Hematopoietic multipotent progenitor cell treated with erythropoietin and hydrocortisone succinate and interleukin-3 and kit ligand, for 15 days (in vitro differentiated cells): ENCODE data around the gene HJV.

Source experiments
- DNase-seq: peaks from one replicate; pipeline ENCODE4 v3.0.0-alpha.2; 2015; ENCODE audit warnings: low spot score

Gene HJV

DNA sequence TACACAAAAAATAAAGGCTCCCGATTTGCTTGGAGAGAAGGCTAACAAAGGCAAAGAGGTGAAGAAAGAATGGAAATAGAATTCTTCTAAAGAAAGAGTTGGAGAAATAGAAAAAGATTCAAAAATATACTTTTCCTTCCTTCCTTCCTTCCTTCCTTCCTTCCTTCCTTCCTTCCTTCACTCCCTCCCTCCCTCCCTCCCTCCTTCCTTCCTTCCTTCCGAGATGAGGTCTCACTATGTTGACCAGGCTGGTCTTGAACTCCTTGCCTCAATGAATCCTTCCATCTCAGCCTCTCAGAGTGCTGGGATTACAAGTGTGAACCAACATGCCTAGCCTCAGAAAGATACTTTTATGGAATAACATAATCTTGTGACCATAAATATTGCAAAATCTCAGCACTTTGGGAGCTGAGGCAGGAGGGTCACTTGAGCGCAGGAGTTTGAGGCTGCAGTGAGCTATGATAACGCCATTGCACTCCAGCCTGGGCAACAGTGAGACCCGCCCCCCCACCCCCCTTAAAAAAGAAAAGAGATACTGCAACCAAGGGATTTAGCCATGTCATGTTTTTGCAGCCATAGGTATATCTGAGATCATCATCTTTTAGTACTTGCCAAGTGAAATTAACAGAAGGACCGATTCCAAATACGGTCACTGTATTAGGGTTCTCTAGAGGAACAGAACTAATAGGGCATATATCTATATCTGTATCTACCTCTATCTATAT, 1.0 kb upstream of the HJV start:
- no peak for DNase-seq

DNA sequence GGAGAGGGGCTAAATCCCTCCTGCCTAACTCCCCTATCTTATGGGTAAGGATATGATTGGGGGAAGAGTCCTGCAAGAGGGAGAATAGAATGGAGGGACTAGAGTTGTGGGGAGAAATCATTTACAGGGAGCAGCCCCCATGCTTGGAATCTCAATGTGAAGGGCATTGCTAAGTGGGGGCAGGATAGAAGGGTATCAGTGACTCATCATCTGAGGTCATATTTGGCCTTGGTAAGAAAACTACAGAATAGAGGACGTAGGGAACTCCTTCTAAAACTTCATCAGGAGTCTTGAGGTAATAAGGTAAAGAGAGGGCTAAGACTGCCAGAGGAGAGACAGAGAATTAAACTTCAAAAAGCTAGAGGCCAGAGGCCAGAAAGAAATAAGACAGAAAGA, 487 bp downstream of the HJV start:
- DNase-seq, result no peak

DNA sequence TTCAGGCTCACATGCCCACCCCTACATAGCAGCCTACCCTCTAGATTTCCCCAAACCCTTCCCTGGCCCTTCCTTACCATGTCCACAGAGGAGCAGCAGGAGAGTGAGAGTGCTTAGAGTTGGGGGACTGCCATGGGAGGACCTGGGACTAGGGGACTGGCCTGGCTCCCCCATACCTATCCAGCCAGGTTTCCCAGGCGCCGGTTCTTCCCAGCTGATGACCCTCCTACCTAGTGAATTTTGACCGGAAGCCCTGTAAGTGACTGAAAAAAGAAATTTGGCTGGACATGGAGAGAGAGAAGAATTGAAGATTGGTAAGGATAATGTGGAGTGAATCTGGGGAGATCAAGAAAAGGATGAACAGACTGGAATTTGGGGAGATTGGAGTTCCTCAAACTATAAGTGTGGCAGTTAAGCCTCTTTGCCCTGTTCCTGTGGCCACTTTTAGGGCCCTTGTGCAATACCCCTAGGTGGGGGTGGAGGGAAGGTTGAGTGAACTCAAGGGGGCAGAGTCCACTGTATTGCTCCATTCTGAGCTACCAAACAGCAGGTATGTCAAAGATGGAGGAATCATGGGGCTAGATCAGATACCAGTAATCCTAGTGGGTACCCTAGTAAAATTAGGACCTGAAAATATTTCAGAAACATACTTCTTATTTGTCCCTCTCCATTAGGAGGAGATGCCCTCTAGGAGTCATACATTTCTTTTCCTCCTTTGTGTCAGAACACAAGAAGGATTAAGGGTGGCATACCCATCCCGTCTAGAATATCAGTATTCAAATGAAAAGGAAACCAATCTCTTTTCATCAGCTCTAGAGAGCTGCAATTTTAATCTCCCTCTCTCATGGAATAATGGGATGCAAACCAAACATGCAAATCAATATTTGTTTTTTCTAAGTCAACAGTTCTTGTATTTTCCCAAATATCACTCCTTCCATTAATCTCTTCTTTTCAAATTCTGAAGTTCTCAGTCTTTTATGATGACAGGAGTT, 1.2 kb downstream of the HJV start:
- no peak for DNase-seq

DNA sequence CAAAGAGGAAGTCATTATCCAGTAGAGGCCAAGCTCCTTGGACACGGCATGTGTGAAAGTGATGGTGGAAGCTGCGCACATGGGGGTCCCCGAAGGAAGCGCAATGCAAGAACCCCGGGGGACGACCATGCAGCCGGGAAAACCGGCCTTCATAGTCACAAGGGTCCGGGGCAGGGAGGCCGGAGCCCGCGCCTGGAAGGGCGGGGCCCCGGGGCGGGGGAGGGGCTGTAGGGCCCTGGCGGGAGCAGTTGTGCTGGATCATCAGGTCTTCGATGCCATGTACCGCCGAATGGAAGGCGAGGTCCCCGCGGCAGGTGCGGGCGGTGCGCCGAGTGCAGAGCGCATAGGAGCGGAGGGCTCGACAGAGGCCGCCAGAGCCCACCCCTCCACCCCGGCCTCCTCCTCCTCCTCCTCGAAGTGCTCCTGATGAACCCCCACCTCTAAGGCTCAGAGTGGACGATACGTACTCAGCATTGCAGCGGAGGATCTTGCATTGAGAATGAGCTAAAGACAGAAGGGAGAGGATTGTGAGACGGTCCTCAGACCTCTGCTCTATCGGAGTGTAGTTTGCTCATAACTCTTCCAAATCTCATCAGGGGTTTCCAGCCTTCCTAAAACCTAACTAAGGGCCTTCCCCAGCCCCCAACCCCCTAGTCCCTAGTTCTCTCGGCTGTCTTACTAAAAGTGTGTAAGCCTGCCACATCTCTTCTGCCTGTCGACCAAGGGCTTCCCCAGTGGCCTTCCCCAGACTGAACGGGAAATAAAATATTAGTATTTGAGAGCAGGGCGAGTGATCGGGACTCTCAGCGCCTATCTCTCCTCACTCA, 2.1 kb downstream of the HJV start:
- no peak for DNase-seq

DNA sequence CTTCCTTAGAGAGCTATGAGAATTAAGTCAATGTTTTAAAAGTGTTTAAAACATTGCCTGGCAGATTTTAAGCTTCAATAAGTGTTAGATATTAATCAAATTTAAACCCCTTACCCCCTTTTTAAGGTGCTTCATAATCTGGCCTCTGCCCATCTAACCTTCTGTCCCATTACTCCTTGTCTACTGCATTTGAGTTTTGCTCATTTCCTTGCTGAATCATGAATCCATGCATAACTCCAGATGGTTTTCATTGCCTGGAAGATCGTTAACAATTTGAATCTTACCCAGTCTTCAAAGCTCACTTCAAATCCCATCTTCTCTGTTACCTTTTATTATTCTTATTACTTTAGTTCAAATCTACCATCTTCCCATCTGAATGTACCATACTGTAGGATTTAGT, 4.6 kb downstream of the HJV start:
- no peak for DNase-seq

DNA sequence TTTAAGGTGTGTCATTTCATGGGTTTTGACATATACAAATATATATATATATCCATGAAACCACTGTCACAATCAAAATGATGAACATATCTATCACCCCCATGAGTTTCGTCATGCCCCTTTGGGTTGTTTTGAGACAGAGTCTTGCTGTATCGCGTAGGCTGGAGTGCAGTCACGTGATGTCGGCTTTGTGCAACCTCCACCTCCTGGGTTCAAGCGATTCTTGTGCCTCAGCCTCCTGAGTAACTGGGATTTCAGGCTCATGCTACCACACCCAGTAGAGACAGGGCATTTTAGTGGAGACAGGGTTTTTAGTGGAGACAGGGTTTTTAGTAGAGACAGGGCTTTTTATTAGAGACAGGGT, 8.0 kb downstream of the HJV start:
- no peak for DNase-seq

DNA sequence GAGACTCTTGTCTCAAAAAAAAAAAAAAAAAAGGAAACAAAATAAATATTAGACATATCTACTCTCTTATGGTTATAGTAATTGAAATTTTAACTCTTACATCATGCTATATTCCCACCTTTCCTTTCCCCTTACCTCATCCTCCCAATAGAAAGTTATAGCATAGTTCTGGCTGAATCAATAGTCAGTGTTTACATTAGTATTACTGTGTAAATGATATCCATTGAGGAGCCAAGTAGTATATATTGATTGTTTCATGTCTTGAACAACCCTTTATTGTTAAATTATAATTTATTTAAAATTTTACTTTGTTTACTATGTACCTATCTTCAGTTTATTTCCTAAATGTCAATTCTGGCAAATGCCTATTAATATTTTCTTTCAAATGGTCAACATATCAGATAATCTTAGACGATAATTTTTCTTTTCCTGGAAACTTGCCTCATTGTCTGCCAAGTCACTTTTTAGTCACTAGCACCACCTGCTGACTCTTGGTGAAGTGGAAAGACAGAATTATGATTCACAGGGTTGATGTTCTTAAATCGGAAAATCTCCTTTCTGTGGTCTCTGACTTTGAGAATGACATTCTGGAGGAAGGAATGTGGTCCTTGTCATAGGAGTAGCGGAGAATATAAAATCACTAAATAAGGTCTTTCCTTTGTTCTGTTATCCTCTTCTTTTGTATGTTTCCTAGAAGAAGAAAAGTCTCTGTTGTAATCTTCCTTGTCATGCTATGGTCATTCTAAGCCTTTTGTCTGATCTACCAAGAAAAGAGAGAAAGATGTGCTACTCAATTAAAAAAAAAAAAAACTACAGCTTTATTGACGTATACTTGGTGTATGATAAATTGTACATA, 8.6 kb downstream of the HJV start:
- peak; percentile 71 for DNase-seq

DNA sequence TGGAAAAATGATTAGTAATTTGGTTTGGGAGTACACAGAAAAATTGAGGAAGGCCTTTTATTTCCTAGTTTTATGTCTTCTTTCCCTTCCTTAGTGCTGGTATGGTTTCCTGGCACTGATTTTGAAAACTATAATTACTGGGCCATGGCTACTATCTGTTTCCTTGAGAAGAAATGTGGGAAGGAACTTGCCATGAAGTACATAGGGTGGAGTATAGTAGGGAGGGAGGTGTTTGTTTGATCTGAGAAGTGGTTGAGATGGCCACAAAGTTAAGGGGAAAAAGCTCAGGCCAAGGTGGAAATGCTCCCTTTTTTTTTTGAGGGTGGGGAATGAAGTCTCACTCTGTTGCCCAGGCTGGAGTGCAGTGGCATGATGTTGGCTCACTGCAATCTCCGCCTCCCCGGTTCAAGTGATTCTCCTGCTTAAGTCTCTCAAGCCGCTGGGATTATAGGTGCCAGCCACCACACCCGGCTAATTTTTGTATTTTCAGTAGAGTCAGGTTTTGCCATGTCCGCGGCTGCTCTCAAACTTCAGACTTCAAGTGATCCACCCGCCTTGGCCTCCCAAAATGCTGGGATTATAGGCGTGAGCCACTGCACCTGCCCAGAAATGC, 11.3 kb downstream of the HJV start:
- DNase-seq, result no peak

DNA sequence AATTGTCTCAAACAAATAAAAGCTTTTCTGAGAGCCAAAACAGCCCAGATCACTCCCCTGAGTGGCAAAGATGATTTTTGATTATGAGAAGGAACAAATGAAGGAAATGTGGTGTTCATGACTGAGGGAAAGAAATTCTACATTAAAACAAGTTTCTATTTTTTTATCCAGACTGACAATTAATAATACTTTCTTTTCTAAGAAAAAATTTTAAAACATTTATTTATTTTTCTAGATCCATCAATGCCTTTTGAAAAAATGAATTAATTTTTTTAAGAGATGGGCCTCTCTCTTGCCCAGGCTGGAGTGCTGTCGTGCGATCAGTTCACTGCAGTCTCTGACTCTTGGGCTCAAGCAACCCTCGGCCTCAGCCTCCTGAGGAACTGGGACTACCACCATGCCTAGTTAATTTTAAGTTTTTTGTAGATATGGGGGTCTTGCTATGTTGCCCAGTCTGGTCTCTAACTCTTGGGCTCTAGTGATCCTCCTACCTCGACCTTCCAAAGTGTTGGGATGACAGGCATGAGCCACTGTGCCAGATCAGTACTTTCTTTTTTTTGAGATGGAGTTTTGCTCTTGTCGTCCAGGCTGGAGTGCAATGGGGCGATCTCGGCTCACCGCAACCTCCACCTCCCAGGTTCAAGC, 13.9 kb downstream of the HJV start:
- DNase-seq, result no peak

DNA sequence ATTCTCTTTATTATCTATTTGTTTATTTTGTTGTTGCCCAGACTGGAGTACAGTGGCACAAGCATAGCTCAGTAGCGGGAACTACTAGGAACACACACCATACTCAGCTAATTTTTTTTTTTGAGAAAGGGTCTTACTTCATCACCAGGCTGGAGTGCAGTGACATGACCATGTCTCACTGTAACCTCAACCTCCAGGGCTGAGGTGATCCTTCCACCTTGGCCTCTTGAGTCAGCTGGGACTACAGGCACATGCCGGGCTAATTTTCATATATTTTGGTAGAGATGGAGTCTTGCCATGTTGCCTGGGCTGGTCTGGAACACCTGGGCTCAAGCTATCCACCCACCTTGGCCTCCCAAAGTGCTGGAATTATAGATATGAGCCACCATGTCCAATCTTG, 19.8 kb downstream of the HJV start:
- no peak for DNase-seq

DNA sequence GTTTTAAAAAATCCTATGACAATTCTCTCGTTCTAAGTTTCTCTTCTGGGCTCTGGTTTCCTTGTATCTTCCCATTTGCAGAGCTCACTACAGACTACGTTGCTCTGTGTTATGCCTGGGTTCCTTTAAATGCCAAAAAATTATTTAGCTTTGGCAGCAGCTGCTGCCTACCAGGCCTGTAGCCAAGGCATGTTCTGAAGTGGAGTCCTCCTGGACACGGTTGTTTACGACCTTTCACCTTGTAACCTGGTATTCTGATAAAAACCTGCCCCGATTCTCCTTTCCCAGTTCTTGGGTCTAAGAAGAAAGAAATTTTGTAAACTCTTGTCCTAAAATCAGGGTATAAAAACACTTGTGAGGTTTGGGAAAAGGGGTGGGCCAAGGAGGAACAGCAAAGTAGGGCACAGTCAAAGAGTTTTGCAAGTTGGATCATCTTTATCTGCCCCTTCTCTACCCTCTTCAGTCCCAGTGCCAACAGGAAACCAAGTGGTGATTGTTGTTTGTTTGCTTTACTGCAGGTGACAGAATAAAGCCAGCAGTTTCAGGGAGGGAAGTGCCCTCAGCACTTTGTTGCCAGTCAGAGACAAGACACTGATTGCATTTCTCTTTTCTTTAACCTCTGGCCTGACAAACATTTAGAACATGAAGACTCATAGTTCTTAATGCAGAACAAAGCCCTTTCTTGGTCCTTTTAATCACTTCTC, 22.1 kb downstream of the HJV start:
- no peak for DNase-seq

DNA sequence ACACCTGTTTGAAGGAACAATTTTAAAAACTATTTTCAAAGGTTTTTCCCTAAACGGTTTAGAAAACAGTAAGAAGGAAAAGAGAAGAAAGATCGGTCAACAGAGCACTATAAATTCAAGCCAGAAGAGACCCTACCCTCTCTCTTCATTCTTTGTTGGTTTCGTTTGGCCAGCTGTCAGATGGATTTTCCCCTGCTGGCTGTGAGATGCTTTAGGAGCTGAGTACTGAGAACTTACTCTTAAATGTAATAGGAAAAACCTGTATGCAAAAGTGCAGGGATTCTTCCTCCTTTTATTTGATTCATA, 23.9 kb downstream of the HJV start:
- peak; percentile 25 for DNase-seq

DNA sequence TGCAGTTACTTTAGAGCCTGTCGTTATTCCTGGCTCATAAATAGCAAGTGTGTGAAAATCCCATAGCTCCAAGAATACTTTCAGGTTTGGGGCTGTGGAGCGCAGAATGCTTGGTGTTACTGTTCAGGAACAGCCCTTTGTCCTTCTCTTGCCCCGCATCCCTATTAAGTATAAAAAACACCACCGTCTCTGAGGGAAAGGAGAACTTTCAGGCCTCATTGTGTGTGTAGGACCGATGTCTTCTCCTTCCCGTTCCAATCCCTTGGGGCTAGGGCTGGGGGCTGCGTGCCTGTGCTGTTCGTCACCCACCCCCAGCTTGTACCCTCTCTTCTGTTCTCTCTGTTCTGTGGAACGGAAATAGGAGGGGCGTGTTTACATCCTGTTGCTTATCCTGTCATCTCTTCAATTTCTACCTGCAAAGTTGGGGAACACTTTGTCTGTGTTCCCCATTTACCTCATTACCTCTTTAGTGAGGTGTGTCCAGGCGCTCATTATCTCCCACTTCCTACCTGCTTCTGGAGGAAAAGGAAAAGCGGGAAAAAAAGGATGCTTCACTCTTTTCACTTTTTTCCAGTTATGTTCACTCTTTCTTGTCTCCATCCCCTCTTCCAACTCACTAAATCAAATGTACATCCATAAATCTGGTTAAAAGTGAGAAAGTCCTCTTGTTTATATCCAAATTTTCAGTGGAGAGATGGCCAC, 24.4 kb downstream of the HJV start:
- DNase-seq, result no peak

DNA sequence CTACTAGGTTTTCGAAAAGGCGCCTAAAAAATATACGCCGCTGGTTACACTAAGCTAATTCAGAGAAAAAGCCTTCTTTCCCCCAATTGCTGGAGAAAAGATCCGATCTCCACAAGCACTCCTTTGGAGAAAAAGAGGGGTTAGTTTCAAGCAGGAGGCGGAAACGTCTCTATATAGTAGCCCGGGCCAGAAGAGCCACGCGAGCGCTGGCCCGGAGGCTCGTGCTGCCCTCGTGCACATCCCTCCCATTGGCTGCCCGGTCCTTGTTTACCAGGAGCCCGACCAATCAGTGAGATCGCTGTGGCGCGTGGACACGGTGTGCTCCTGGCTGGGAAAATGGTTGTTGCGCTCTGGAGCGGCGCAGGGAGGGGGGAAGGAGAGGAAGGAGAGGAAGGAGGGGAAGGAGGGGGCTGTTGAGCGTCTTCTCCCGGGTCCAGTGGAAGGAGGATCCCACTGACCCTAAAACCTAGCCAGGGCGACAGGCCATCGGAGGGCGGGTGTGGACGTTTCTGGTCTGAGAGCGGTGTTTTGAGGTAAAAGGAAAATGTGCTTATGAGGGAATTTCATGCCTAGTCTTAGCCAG, 25.0 kb downstream of the HJV start, which contains the start of gene TXNIP:
Gene TXNIP (minus strand): TSS at position 147 of the 583 bp plus-strand sequence. CDS start 313 bp downstream, outside the sequence.
- peak; percentile 99 for DNase-seq

DNA sequence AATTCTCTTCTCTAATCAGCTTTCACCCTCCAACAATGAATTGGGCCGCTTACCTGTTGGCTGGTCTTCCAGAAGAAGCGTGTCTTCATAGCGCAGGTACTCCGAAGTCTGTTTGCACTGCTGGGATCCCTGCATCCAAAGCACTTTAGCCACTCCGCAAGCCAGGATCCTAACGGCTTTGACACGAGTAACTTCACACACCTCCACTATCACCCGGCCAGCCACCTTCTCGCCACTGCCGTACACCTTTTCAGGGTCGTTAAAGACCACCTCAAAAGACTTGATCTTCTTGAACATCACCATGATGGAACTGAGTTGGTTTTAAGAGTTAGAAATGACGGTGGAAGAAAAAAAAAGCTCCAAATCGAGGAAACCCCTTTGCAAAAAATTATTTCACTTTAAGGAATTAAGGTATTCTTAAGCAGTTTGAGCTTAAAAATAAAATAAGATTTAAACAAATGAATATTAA, 25.5 kb downstream of the HJV start:
- DNase-seq, result no peak

DNA sequence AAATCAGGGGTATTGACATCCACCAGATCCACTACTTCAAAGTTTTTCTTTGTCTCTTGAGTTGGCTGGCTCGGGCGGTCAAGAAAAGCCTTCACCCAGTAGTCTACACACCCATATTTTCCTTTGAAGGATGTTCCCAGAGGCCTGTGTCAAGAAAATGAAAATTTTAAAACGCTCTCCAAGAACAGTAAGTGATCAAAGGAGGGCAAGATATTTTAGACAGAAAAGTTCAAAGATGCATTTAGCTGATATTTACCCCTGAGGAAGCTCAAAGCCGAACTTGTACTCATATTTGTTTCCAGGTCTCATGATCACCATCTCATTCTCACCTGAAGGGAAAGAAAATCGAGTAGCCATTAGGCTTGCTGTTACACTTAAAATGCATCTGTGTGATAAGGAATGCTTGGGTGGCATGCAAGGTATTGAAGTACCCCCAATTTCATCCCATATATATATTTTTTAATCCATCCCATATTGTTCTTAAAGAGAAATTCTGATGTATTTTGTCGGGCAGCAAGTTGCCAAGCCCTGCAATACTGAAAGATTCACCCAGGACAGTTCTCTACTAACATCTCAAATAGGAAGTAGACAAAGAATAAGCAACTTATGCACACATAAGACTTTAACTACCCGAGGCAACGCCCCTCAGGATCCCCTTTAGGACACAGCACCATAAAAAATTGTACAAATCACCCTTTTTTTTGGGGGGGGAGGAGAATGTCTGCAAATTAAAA, 26.2 kb downstream of the HJV start:
- peak; percentile 44 for DNase-seq

DNA sequence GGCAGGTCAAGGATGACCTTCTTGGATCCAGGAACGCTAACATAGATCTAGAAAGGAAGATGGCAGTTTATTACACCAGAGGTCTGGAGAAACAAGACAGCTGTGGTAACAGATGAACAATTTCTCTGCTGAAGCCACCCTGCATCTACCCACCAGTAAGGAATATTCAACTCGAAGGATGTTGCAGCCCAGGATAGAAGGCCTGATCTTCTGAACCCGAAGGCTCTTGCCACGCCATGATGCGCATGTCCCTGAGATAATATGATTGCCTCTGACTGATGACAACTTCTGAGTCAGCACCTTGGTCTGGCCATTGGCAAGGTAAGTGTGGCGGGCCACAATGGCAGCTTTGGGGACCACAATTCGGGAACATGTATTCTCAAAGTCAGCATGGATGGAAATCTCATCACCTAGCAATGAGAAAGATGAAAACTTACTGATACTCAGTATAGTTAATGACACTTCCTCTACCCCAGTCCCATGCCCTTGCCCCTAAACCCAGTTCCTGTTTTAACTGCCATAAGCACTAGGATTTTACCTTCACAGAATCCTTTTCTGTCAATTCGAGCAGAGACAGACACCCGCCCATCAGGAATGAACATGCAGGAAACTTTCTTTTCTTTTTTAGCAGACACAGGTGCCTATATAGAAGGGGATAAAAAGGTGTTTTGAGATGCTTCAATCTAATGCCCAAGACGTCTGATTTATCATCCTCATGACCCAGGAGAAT, 27.0 kb downstream of the HJV start:
- peak; percentile 67 for DNase-seq
